ENCODE data around the gene TSHZ1. TPM values are rescaled to one million over a fixed set of nuclear protein-coding genes. Genes with fewer than 3 reads are reported as not detected.

The TSHZ1 gene
- total RNA-seq, 4 donors from 2014 or later = 5.4 to 20.2 (median 13.7) TPM

DNA sequence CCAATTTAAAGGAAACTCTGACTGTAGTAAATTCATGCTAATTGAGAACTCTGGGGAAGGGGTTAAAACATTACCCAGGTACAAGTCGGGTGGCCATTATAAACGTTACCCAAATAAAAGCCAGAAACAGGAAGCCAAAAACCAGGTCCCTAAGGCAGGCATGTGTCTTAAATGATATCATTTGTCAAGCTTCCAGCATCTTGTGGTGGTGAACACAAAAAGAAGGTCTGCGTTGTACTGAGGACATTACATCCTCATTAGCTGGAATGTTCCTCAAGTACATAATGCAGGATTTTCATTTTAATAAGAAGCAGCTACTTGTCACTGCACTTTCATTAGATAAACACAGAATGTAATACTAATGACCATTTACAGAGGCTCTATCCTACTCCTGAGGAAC lies 12.6 kb upstream of the TSHZ1 start:
- no peak overlapping the region for H3K4me3 ChIP-seq
- peaks cover 0 to 45% (median 4%) of the 10 kb centered on the region in 3 donors for H3K4me1 ChIP-seq
- no peak for DNase-seq
- no peaks in the 10 kb centered on the region for H3K27me3 ChIP-seq
- TF ChIP-seq, protein P1, sequence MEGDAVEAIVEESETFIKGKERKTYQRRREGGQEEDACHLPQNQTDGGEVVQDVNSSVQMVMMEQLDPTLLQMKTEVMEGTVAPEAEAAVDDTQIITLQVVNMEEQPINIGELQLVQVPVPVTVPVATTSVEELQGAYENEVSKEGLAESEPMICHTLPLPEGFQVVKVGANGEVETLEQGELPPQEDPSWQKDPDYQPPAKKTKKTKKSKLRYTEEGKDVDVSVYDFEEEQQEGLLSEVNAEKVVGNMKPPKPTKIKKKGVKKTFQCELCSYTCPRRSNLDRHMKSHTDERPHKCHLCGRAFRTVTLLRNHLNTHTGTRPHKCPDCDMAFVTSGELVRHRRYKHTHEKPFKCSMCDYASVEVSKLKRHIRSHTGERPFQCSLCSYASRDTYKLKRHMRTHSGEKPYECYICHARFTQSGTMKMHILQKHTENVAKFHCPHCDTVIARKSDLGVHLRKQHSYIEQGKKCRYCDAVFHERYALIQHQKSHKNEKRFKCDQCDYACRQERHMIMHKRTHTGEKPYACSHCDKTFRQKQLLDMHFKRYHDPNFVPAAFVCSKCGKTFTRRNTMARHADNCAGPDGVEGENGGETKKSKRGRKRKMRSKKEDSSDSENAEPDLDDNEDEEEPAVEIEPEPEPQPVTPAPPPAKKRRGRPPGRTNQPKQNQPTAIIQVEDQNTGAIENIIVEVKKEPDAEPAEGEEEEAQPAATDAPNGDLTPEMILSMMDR (IDR thresholded peaks at IDR 0.05) = no peak
- 14 to 22% methylated on average over 3 of the region's 3 CpGs for WGBS, 2 donors
- H3K27ac ChIP-seq = no peak overlapping the region
- H3K36me3 ChIP-seq = peaks cover 0 to 32% (median 0%) of the 10 kb centered on the region in 3 donors
- H3K9me3 ChIP-seq = no peaks in the 10 kb centered on the region
- intact Hi-C loops (cut with DNase I) = no loop called here

DNA sequence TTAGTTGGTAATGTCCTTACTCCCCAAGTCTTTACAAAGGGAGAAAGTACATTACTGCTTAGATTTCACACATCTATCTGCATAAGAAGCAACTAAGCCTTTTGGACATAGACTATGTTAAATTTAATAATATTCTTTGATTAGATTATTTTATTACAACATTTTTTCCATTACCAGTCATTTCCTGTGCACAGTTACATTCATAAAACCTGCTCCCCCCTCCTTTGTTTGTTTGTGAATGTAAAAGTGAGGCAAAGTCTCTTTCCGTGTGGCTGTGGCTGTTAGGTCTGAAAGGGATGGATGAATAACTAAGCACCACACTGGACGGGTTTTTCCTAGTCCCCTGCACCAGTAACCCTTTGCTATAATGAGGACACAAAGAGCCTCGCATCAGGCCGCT lies 11.3 kb upstream of the TSHZ1 start:
- Histone ChIP-seq H3K36me3 (peaks cover 0 to 32% (median 0%) of the 10 kb centered on the region in 3 donors), H3K9me3 (no peaks in the 10 kb centered on the region), H3K27ac (no peak overlapping the region), H3K27me3 (no peaks in the 10 kb centered on the region), H3K4me3 (no peak overlapping the region), H3K4me1 (peaks cover 10 to 58% (median 11%) of the 10 kb centered on the region in 3 donors)
- no peak for DNase-seq
- WGBS, 2 donors = 76 to 85% methylated on average over 4 of the region's 4 CpGs
- TF ChIP-seq, protein P1 (IDR thresholded peaks at IDR 0.05) = no peak
- no peak for TF ChIP-seq POLR2A (IDR thresholded peaks at IDR 0.05)
- intact Hi-C loops (cut with DNase I) = no loop called here

DNA sequence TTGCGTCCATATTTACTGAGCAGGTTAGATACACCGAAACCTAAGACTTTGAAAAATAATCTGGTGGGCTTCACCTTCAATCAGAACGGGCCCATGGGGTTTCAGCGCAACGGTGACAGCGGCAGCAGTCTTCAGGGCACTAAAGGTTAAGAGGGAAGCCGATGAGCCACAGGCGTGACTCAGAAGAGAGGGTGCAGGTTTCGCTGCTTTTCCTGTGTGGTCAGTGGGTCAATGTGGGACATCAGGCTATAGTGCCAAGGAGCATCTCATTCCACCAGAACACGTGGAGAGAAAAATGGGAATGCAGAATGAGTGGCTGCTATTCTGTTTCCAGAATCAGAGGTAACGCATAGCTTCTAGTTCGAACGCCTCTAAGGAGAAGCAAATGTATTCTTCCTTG lies 10.5 kb upstream of the TSHZ1 start:
- no peak overlapping the region for H3K27ac ChIP-seq

DNA sequence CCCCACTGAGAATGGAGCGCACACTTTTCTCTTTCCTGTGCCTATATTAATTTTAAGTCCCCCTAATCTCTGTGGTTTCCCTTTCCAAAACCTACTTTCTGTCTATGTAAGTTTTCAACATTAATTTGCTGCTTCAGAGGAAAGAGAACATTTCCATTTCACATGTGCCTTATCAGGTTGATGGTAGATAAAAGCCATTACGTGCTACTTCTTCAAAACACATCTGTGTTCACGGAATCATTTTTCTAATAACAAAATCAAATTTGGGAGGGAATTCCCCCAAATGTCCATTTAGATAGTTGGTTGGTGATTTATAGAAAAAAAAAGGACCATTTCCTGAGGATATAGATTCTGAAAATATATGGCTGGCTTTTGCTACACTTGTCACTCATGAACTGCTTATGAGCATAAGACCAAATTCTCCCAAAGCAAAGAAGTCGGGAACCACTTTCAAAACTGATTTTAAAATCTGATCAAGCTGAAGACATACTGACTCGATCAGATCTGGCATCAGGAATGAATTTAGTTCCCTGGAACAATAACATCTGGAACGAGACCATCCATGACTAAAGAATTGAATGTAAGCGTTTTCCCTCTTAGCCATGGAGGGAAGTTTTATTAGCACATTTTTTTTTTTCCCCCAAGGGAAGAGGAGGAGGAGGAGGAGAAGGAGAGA lies 9.9 kb upstream of the TSHZ1 start:
- 75 to 83% methylated on average over 7 of the region's 7 CpGs for WGBS, 2 donors
- Histone ChIP-seq H3K4me1 (peaks cover 12 to 72% (median 13%) of the 10 kb centered on the region in 3 donors), H3K27me3 (no peaks in the 10 kb centered on the region), H3K9me3 (no peaks in the 10 kb centered on the region), H3K27ac (peak overlapping the region in 1 of 4 donors; percentile 96), H3K4me3 (no peak overlapping the region), H3K36me3 (peaks cover 0 to 32% (median 0%) of the 10 kb centered on the region in 3 donors)
- no peak for TF ChIP-seq POLR2A (IDR thresholded peaks at IDR 0.05)
- TF ChIP-seq, protein P1 (IDR thresholded peaks at IDR 0.05) = no peak
- intact Hi-C loops (cut with DNase I) = loop anchor here (10.0 kb wide), 1 partner anchor 1624 kb away; the partner anchor contains the start of gene ZNF236
- no peak for DNase-seq

More for the DNA sequence above, 10.5 kb upstream of the TSHZ1 start:
- Histone ChIP-seq H3K4me3 (no peak overlapping the region), H3K4me1 (peaks cover 11 to 65% (median 13%) of the 10 kb centered on the region in 3 donors), H3K9me3 (no peaks in the 10 kb centered on the region), H3K36me3 (peaks cover 0 to 32% (median 0%) of the 10 kb centered on the region in 3 donors), H3K27me3 (no peaks in the 10 kb centered on the region)
- WGBS, 2 donors = 94 to 98% methylated on average over 13 of the region's 13 CpGs
- intact Hi-C loops (cut with DNase I) = loop anchor here (10.0 kb wide), 1 partner anchor 1625 kb away; the partner anchor contains the start of gene ZNF236
- TF ChIP-seq, protein P1 (IDR thresholded peaks at IDR 0.05) = no peak
- TF ChIP-seq POLR2A (IDR thresholded peaks at IDR 0.05) = no peak
- no peak for DNase-seq

Measured in esophagus squamous epithelium (tissue), 5 donors.